Gastrocnemius medialis (tissue), 4 donors: ENCODE data around the gene CLEC18C.
"Not testable (repeated sequence)": the region's sequence is repeated elsewhere in the genome, so short reads cannot be mapped to it uniquely, and the experiment has no call there.

ENCODE experiments used
- CTCF ChIP-seq, 5 experiments: fragments of 450-650 bp in 3 of 5; fragments of 200-600 bp in 2 of 5; sonication (generic) in 2 of 5; IDR thresholded peaks in 4 of 5; conservative IDR thresholded peaks in 1 of 5; 1 replicate in 4 of 5; 2 replicates in 1 of 5; pipeline ENCODE4 v1.5.1; 2016 to 2019; ENCODE audit warnings: antibody characterized with exemption in 5 of 5, mild to moderate bottlenecking in 3 of 5, moderate library complexity in 3 of 5
- POLR2A ChIP-seq, 2 donors: fragments of 450-650 bp; IDR thresholded peaks; one replicate each; pipeline ENCODE4 v1.6.1; 2017; ENCODE audit warnings: antibody characterized with exemption in 2 of 2, mild to moderate bottlenecking in 2 of 2, moderate library complexity in 2 of 2

- not testable (repeated sequence) for TF ChIP-seq POLR2A (IDR thresholded peaks at IDR 0.05); CTCF (IDR thresholded peaks at IDR 0.05 in 4 of 5, conservative IDR thresholded peaks at IDR 0.05 in 1 of 5)
These were observed 37.8 kb upstream of the CLEC18C start for GRCh38 chr16:70135796-70136195.
